ENCODE results near the gene METTL13.
A peak's percentile ranks its signal among the peaks of the same experiment; 100 is the strongest.

The METTL13 gene, protein sequence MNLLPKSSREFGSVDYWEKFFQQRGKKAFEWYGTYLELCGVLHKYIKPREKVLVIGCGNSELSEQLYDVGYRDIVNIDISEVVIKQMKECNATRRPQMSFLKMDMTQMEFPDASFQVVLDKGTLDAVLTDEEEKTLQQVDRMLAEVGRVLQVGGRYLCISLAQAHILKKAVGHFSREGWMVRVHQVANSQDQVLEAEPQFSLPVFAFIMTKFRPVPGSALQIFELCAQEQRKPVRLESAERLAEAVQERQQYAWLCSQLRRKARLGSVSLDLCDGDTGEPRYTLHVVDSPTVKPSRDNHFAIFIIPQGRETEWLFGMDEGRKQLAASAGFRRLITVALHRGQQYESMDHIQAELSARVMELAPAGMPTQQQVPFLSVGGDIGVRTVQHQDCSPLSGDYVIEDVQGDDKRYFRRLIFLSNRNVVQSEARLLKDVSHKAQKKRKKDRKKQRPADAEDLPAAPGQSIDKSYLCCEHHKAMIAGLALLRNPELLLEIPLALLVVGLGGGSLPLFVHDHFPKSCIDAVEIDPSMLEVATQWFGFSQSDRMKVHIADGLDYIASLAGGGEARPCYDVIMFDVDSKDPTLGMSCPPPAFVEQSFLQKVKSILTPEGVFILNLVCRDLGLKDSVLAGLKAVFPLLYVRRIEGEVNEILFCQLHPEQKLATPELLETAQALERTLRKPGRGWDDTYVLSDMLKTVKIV

DNA sequence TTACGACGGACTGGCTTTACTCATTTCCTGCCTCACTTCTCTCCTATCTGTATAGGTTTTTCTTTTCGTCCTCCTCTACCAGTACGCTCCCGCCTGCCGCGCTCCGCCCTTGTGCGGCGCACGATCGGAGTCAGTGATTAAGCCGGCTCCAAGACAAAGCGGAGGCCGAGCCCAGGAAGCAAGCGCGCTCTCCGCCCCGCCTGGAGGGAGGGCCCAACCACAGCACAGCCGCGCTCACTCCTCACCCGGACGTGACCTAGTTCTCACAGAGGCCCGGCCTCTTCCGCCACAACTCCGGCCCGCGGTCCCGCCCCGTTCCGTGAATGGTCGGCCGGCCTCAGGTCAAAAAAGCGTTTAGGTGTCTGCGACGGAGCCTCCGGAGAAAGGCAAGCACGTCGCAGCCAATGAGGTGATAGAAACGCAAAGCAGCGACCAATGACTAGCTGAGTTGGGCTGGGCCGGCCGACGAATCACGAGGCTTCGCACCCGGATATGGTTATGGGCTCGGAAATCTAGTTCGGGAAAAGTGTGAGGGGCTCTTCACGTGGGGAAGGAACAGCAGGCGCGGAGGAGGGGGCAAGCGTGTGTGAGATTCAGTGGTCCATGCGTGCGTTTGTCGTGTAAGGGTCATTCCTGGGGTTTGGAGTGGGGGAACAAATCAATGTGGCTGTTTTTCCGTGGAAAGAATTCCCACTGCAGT, at the start of gene METTL13:
TSS of gene METTL13 (plus strand) at position 485 of the 700 bp plus-strand sequence. CDS start 308 bp downstream, outside the sequence.
- DNase-seq = peak; percentile 100

DNA sequence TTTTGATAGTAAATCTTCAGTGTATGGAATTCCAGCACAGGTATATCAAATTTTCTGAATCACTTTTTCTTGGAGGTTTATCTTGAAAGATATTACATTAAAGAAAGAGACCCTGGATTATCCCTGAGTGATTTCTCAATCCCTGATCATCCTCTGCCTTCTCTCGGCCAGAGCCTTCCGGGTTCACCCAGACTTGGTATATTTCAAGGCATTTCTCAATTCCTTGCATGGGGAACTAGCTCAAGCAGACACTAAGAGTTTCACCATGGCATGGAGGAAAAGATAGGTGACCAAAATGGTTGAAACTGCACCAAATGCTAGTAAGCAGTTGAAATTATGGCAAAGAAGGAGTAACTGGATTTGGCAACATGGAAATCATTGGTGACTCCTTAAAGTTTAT, 45.3 kb upstream of the METTL13 start:
- no peak for DNase-seq

DNA sequence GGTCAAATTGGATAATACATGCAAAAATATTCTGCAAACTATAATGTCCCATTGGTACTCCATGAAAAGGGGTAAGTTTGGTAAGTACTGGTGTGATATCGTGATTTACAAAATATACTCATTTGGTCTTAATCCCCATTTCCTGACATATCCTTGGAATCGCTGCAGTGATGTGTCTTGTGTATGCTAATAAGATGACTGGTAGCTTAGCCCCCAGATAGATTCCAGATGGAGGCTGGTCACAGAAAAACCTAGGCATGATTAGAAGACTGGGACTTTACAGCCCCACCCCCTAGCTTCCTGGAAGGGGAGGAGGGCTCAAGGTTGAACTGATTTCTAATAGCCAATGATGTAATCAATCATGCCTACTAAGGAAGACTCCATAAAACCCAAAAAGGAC, 42.5 kb upstream of the METTL13 start:
- no peak for DNase-seq

DNA sequence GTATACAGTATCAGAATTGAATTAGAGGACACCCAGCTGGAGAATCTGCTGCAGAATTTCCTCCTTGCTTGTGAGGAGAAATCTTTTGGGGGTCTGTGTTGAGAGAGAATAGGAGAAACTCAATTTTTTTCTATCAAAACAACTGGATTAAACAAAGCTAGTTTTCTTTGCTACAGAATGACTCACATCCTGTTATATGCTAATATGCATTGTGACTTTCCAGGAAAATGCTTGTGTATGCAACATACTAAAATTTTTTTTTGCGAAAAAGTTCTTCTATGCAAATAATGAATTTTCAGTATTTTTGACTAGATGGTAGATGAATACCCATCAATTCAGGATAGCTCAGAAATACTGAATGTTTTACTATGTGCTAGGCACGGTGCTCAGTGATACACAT, 41.8 kb upstream of the METTL13 start:
- no peak for DNase-seq

DNA sequence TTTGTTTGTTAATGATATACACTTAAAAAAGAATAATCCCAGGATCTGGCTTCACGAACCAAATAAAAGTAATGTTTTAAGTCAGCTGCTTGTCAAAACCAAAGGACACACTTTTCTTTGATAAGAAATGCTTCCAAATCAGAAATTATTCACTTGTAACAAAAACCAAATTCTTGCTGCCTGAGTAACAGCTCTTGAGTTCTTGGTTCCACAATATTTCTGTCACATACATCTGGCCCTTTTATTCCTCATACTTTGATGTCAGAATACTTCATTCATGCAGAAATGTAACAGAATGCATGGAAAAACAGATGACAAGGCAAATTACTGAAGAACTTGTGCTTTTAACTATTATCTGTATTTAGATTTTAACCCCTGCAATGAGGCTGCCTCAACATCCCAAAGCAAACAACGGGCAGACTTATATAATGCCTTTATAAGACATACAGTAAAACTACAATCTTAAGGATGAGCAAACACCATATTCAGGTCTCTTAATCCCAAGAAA, 41.0 kb upstream of the METTL13 start:
- DNase-seq = no peak

DNA sequence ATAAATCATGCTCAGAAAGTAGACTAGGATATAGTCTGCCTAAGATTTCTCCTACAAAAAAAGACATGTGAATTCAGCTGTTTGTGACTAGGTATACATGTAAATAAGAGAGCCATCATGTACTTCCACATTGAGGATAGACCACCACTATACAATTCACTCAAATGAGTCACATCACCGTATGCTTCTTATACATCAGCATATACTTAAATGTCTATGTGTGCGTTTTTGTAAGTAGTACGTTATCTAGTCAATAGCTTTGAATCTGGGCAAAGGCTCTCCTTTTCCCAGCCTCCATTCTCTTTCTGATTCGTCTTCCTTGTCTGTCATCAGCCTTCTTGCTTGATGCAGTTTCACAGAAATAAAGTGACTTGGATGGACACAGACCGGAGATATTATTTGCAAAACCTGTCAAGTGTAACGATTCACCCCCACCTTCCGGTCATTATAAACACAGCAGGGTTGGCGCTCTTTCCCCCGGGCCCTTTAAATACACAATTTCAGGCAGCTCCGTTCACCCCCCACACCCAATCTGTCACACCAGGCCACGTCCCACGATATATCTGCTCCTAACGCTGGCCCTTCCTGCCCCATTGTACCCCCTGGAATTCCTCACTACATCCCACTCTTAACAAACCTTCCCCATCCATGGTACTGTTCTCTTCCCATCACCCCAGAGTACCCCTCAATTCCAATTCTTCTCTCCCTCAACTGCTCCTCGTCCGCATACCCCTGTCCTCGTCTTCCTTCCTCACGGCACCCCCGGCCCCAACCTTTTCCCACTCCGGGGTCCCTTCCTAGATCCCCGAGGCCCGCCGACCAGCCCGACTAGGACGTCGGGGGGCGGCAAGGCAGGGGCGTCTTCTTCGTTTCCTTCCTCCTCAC, 40.2 kb upstream of the METTL13 start:
- DNase-seq = peak; percentile 47

DNA sequence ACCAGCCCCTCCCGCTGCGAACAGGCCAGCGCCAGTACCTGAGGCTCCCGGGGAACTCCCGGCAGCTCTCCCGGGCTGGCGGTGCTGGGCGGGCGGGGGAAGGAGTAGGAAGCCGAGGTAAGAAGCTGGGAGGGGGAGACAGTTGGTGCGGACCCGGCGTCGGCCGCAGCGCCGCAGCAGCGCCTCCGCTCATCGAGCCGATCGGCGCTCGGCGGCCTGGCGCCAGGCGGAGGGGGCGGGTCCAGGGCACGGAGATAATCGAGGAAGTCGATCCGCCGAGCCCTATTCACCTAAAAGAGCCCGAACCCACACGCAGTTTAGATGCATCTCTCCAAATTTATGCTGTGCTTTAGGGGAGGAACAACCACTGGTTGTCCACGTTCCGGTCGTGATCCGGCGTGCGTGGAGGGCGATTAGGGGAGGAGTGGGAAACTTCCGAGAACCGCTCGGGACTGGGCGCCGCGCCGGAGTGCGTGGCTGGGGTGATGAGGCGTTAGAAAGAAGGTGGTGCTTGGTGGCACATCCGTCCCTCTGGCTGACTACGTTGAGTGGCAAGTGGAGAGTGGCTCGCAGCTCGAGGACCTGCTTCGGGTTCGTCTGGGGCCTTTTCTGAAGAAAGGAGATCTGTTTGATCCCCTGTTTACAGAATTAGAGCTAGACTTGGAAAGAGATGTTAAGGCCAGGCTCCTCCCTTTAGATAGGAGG, 39.4 kb upstream of the METTL13 start, which contains the start of gene VAMP4:
TSS of gene VAMP4 (minus strand) at position 194 of the 705 bp plus-strand sequence. CDS start 3,651 bp downstream, outside the sequence.
- DNase-seq = peak; percentile 92

DNA sequence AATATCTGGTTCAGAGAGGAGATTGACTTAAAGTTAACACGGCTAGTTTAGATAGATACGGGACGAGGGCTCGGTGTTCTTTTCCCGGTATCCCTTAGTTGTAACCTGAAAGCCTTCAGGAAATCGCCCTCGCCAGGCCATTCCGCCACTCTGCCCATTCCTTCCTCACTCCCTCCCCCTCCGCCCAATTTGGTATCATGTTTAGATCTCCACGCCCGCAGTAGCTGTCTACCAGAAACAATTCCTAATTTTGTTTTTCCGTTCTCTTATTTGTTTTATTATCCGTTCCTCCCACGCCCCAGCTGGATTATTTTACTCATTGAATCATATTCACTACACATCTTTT, 38.9 kb upstream of the METTL13 start:
- DNase-seq = peak; percentile 64

DNA sequence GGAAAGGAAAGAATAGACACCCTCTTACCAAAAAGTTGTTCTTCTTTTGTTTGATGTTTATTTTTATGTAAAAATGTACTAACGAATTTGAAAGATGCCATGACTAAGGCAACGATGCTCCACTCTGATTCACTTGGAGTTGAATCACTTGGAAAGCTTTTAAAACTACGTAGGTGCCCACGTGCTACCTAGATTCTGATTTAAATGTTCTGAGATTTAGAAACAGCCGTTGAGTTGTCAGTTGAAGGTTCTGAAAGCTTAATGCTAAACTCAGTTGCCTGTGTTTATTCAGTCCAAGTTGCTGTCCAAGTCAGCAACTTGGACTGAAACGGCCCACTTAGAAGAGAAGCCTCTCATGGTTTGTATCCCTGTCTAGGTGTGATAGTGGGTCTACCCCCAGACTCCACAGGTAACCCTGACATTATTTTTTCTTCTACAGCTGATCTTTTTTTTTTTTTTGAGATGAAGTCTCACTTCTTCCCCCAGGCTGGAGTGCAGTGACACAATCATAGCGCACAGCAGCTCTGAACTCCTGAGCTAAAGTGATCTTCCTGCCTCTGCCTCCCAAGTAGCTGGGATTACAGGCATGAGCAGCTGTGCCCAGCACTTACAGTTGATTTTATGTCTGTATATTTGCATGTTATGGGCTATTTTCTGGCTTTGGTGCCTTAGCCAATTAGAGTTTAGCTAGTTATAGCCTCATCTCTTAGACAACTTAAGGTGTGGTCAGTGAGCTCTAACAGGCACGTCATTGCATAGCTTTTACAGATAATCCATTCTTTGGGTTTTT, 38.2 kb upstream of the METTL13 start:
- DNase-seq = no peak

DNA sequence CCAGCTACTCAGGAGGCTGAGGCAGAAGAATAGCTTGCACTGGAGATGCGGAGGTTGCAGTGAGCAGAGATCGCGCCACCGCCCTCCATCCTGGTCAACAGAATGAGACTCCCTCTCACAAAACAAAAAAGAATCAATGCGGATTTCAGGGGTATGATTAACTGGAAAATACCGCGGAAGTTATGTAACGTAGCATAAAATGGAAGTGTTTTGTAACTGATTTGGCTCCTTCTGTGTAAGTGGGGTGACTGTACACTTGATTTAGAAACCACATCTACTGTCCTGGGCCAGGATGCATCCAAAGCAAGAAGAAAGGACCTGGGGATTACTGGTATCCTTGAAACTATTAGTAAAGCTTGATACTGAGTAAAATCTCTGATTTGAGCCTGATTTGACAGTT, 36.5 kb upstream of the METTL13 start:
- no peak for DNase-seq

DNA sequence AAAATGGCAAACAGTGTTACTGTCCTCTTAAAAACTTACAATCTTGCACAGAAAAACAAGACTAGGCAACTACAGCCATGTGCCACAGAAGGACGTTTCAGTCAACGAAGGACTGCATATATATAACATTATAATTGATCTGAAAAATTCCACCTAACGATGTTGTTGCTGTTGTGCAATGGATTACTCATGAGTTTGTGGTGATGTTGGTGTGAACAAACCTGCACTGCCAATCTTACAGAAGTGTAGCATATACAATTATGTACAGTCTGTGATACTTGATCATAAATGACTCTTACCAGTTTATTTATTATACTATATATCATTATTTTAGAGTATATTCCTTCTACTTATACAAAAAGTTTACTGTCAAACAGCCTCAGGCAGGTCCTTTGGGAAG, 32.8 kb upstream of the METTL13 start:
- no peak for DNase-seq

DNA sequence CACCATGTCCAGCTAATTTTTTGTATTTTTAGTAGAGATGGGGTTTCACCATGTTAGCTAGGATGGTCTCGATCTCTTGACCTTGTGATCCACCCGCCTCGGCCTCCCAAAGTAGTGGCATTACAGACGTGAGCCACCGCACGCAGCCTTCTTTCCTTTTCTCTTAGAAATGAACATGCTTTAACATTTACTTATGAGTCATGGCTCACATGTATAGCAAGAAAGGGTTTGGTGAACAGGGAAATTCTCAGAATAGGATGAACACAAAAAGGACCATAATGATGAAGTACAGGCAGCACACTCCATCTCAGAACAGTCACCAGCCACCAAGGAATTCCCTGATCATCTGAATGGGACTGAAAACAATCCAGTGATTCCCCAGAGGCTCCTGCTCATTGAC, 30.2 kb upstream of the METTL13 start:
- DNase-seq = no peak

DNA sequence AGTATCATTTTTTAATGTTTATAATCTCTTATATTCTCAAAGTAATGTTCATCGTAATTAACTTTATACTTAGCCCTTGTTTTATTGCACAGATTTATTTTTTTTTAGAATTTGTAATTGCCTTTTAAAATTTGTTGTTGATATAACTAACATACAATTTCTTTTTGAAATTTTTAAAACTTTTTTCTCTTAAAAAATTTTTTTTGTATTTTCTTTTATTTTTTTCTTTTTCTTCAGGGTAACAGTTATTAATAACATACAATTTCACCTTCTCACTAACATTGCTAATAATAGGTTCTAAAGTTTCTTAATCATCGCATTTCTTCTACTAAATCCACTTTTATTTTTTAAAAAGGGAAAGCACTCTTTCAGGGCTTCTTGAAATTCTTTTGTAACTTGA, 28.3 kb upstream of the METTL13 start:
- DNase-seq = no peak

DNA sequence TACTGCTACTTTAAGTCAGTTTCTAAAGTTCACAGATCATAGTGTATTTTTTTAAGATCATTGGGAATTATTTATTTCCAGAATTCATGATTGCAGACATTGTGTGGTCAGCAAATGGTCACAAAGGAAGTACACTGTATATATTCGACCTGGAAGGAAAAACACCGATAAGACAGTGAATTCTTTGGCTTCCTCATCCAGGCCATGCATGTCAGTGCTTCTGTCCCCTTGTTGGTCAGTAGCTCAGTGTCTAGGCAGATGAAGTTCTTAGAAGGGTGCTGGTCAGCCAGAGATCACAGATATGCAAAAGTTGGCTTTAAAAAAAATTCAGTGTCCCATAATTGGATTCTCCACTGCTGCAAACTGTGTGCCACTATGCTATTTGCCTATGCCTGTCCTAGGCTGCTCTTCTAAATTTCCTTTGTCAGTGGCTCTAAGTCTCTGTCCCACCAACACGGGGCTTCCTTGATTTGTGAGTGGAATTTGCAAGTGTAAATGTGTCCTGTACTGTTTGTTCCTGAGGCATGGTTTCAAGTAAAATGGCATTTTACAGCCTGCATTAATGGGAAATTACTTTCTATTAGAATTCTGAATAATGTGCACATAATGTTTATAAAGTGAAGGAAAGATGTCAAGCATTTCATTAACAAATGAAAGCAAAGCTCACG, 27.6 kb upstream of the METTL13 start:
- DNase-seq = no peak

DNA sequence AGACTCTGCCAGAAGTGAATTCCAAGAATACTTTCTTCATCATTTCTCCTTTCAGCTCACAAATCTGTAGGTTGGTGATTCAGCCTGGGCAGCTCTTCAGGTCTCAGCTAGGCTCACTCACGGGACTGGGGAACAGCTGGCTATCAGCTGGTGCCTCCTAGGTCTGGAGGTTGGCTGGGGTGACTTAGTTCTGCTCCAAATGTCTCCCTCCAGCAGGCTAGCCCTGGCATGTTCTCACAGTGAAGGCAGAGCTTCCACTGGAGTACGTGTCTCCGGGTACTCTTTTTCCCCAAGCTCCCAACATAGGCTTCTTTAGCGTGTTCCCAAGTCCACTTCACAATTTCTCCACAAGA, 27.1 kb upstream of the METTL13 start:
- DNase-seq = no peak

DNA sequence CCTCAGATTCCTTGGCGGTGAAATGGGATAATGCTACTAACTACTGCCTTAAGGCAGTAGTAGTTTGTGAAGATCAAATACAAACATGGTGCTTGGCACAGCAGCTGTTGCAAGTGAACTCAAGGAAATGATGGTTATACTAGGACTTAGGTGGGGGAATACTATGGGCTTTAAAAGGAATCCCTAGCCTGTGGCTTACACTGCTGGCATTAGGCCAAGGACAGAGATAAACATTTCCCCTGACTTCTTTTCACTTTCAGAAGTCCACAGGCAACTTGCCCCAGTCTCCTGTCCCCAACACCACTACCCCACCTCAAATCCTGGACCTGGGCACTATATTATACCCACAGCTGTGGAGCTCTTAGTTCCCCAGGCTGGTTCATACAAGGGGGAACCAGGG, 26.5 kb upstream of the METTL13 start:
- no peak for DNase-seq

DNA sequence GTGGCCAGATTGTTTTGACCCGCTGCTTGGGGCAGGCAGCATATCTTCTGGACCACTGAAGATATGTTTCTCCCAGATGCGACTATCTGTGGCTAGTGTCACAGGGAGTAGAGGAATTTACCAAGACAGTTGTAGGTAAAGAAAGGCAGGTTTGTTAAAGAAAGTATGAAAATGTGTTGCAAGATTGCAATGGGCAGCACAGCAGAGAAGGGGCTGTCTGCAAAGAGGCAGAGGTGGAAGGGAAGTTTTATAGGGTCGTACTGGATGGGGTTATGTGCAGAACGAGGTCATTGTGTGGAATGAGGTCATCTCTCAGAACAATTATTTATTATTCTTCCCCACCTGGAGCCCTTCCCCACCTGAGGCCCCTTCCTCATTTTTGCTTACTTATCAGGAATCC, 24.6 kb upstream of the METTL13 start:
- DNase-seq = no peak

DNA sequence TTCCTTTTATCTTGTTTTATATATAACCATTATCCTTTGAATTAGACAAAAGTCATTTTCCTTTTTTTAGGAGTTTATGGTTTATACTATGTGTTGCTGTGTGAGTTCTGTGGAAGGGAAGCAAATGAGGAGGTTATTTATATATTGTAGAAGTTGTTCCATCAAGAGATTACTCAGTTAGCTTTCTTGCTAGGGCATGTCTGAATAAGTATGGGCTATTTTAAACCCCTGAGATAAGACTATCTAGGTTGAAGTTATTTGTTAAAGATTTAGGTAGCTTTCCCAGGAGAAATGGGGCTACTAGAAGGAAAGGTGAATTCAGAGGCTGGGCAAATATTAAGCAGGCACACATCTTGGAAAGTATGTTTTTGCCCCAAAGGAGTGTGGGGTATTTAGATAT, 23.4 kb upstream of the METTL13 start:
- DNase-seq = no peak

DNA sequence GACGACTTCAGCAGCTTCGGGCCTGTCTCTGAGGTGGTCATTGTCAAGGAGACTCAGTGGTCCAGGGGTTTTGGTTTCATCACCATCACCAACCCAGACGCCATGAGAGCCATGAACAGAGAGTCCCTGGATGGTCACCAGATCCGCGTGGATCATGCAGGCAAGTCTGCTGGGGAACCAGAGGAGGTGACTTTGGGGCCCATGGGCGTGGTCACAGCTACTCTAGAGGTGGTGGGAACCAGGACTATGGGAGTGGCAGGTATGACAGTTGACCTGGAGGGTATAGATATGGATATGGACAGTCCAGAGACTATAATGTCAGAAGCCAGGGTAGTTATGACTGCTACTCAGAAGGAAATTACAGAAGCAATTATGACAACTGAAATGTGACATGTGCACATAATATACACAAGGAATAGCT, 19.3 kb upstream of the METTL13 start:
- DNase-seq = no peak

DNA sequence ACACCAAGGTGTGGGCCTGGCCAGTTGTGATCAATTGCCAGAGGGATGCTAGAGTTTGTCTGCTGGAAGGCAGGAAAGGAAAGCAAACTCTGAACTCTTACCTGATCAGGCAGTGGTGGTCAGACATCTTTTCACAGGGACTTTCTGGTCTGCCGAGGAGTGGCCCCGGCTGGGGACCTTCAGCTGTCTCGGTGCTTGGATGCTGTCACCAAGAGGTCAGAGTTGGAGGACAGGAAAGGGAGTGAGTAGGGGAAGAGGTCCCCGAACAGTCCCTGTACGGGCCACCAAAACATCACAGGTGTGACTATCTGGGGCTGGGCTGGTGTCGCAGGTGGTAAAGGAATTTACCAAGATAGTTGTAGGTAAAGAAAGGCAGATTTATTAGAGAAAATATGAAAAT, 17.7 kb upstream of the METTL13 start:
- DNase-seq = no peak

DNA sequence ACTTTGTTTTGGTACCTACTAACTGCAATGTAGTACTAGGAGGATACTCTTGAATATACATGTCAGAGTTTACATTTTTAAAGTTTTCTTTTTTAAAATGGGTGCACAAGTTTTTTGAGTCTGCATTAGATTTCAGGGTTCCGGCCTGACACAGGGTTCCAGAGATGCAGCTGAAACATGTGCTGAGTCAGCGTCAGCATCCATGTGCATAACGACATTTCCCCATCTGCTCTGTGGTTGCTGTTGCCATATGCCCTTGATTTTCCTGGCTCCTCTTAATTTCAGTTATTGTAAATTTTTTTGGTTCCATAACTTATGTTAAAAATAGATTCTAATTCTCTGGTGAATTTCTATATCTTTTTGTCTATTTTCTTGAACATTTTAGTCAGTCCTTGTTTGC, 12.3 kb upstream of the METTL13 start:
- no peak for DNase-seq
